ENCODE data around the gene DSCAM. TPM values are rescaled to one million over a fixed set of nuclear protein-coding genes. Genes with fewer than 3 reads are reported as not detected.

Gene DSCAM
- total RNA-seq, 4 donors from 2014 or later, result 0.03 TPM; not detected in 3

GRCh38 chr21:40595806-40596205 is 251.2 kb downstream of the DSCAM start:
- Histone ChIP-seq H3K27ac (no peak overlapping the region), H3K4me1 (no peaks in the 10 kb centered on the region), H3K9me3 (no peaks in the 10 kb centered on the region), H3K27me3 (no peaks in the 10 kb centered on the region), H3K4me3 (no peak overlapping the region), H3K36me3 (no peaks in the 10 kb centered on the region)
- intact Hi-C loops (cut with DNase I; ENCODE audit: low total_unique reads), result no loop called here
- TF ChIP-seq CTCF (IDR thresholded peaks at IDR 0.05 in 4 of 5, conservative IDR thresholded peaks at IDR 0.05 in 1 of 5) (no peak), POLR2A (IDR thresholded peaks at IDR 0.05) (no peak)
- DNase-seq, result no peak
- ATAC-seq, result no peak
- in situ Hi-C loops (cut with MboI; ENCODE audit: low sequenced_read_pairs in 4 of 4), result no loop called here

DNA sequence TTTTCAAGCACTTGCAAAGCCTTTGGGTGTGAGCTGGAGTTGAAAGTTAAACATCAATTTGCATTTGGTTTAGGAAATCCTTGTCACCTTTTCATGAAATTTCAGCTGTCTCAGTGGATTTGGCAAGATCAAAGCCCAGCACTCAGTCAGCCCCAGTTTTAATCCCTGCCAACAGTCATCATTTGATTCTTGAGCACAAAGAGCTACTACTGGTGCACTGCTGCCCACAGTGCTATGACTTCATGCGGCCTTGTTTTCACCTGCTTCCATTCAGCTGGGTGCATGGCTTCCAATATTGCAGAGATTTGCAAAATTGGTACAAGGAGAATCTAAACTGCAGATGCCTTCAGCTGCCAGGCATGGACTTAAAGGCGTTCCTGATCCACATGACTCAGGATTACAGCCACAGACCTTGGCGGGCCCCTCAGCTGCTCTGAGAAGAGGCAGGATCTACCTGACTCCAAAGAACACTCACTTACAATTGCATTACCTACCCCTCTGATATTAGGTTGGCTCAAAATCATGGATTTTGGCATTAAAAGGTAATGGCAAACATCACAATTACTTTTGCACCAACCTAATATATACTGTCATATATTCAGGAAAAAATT is 259.1 kb downstream of the DSCAM start:
- Histone ChIP-seq H3K4me3 (no peak overlapping the region), H3K4me1 (no peaks in the 10 kb centered on the region), H3K27ac (no peak overlapping the region), H3K9me3 (no peaks in the 10 kb centered on the region), H3K36me3 (no peaks in the 10 kb centered on the region), H3K27me3 (no peaks in the 10 kb centered on the region)
- in situ Hi-C loops (cut with MboI; ENCODE audit: low sequenced_read_pairs in 4 of 4), result no loop called here
- TF ChIP-seq CTCF (IDR thresholded peaks at IDR 0.05 in 4 of 5, conservative IDR thresholded peaks at IDR 0.05 in 1 of 5) (no peak), POLR2A (IDR thresholded peaks at IDR 0.05) (no peak)
- intact Hi-C loops (cut with DNase I; ENCODE audit: low total_unique reads), result no loop called here
- no peak for ATAC-seq
- DNase-seq, result no peak

GRCh38 chr21:40586575-40586974 is 260.4 kb downstream of the DSCAM start:
- in situ Hi-C loops (cut with MboI; ENCODE audit: low sequenced_read_pairs in 4 of 4), result no loop called here
- no peak overlapping the region for H3K4me3 ChIP-seq

DNA sequence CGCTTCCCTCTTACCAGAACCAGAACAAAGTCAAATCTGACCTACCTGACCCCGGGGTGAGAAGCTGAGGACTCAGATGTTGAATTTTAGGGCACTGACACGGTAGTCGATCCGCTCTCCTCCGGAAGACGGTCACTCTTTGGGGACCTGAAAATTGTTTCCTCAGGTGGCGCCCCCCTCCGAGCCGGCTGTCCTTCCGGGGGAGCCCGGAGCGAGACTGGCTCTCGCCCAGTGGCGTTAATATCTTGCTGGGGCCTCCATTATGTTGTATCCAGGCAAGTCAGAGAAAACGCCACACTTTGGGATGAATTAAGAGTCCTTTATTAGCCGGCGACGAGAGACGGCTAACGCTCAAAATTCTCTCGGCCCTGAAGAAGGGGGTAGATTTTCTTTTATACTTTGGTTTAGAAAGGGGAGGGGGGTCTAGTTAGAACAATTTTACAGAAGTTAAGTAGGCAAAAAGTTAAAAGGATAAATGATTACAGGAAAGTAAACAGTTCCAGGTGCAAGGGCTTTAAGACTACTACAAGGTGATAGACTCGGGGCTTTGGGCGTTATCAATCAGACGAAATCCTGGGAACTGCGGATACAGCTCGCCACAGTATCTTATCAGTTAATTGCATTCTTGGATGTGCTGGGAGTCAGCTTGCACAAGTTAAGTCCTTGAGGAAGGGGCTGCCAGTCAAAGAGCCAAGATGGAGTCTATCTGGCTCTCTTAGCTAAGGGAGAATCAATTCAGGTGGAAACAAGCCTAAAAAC is 269.5 kb downstream of the DSCAM start:
- H3K36me3 ChIP-seq, result no peaks in the 10 kb centered on the region

More at GRCh38 chr21:40586575-40586974, 260.4 kb downstream of the DSCAM start:
- H3K36me3 ChIP-seq, result no peaks in the 10 kb centered on the region
- no peak for ATAC-seq
- H3K4me1 ChIP-seq, result no peaks in the 10 kb centered on the region
- TF ChIP-seq POLR2A (IDR thresholded peaks at IDR 0.05), result no peak
- TF ChIP-seq CTCF (IDR thresholded peaks at IDR 0.05 in 4 of 5, conservative IDR thresholded peaks at IDR 0.05 in 1 of 5), result no peak
- H3K27ac ChIP-seq, result no peak overlapping the region
- no peaks in the 10 kb centered on the region for H3K9me3 ChIP-seq
- DNase-seq, result no peak
- H3K27me3 ChIP-seq, result no peaks in the 10 kb centered on the region
- intact Hi-C loops (cut with DNase I; ENCODE audit: low total_unique reads), result no loop called here

More for the DNA sequence above, 269.5 kb downstream of the DSCAM start:
- TF ChIP-seq POLR2A (IDR thresholded peaks at IDR 0.05), result no peak
- no peak for TF ChIP-seq CTCF (IDR thresholded peaks at IDR 0.05 in 4 of 5, conservative IDR thresholded peaks at IDR 0.05 in 1 of 5)
- no peaks in the 10 kb centered on the region for H3K27me3 ChIP-seq
- H3K27ac ChIP-seq, result no peak overlapping the region
- no peaks in the 10 kb centered on the region for H3K4me1 ChIP-seq
- in situ Hi-C loops (cut with MboI; ENCODE audit: low sequenced_read_pairs in 4 of 4) (no loop called here), intact Hi-C loops (cut with DNase I; ENCODE audit: low total_unique reads) (no loop called here)
- DNase-seq, result no peak
- no peak for ATAC-seq
- no peak overlapping the region for H3K4me3 ChIP-seq
- H3K9me3 ChIP-seq, result no peaks in the 10 kb centered on the region
